Adipocyte (in vitro differentiated cells): ENCODE measurements around the gene TRPV2.
A peak's percentile ranks its signal among the peaks of the same experiment; 100 is the strongest.

ENCODE experiments used
- DNase-seq: peaks from one replicate; pipeline ENCODE4 v3.0.0-alpha.2; 2015; ENCODE audit warnings: low read depth
- H3K27me3 ChIP-seq: replicated peaks from 2 replicates; pipeline ENCODE4 v1.7.0; 2013; ENCODE audit warnings: mild to moderate bottlenecking, low read length, moderate library complexity; ENCODE audit not compliant: control insufficient read depth, insufficient read depth
- H3K36me3 ChIP-seq: 2 replicates; pipeline ENCODE4 v1.7.0; 2013; ENCODE audit warnings: low read length, mild to moderate bottlenecking, moderate library complexity; ENCODE audit not compliant: control insufficient read depth, insufficient read depth, severe bottlenecking
- H3K4me1 ChIP-seq: 2 replicates; pipeline ENCODE4 v1.7.0; 2013; ENCODE audit warnings: mild to moderate bottlenecking, low read length, moderate library complexity; ENCODE audit not compliant: control insufficient read depth, insufficient read depth
- H3K4me3 ChIP-seq: 2 replicates; pipeline ENCODE4 v1.7.0; 2013; ENCODE audit warnings: mild to moderate bottlenecking, low read length, moderate library complexity
- H3K9ac ChIP-seq: 2 replicates; pipeline ENCODE4 v1.7.0; 2013; ENCODE audit warnings: mild to moderate bottlenecking, low read length, moderate library complexity
- H3K9me3 ChIP-seq: 2 replicates; pipeline ENCODE4 v1.7.0; 2013; ENCODE audit warnings: mild to moderate bottlenecking, low read length, moderate library complexity; ENCODE audit not compliant: control insufficient read depth

The TRPV2 gene

GRCh38 chr17:16427020-16427419 lies 11.6 kb downstream of the TRPV2 start:
- no peak overlapping the region for H3K4me3 ChIP-seq
- H3K9ac ChIP-seq = no peak overlapping the region
- no peaks in the 10 kb centered on the region for H3K9me3 ChIP-seq
- no peaks in the 10 kb centered on the region for H3K4me1 ChIP-seq
- DNase-seq = no peak
- H3K27me3 ChIP-seq = no peaks in the 10 kb centered on the region
- H3K36me3 ChIP-seq = peaks cover 16% of the 10 kb centered on the region

GRCh38 chr17:16428098-16428882 lies 12.9 kb downstream of the TRPV2 start:
- peaks cover 16% of the 10 kb centered on the region for H3K36me3 ChIP-seq
- peak; percentile 27 for DNase-seq
- H3K9ac ChIP-seq = no peak overlapping the region
- no peak overlapping the region for H3K4me3 ChIP-seq
- H3K4me1 ChIP-seq = no peaks in the 10 kb centered on the region
- H3K9me3 ChIP-seq = no peaks in the 10 kb centered on the region
- H3K27me3 ChIP-seq = no peaks in the 10 kb centered on the region

GRCh38 chr17:16429083-16429482 lies 13.7 kb downstream of the TRPV2 start:
- Histone ChIP-seq H3K9ac (no peak overlapping the region), H3K36me3 (peaks cover 11% of the 10 kb centered on the region), H3K27me3 (no peaks in the 10 kb centered on the region), H3K4me3 (no peak overlapping the region), H3K4me1 (no peaks in the 10 kb centered on the region), H3K9me3 (no peaks in the 10 kb centered on the region)
- no peak for DNase-seq

- no peaks in the 10 kb centered on the region for H3K9me3 ChIP-seq
- no peaks in the 10 kb centered on the region for H3K27me3 ChIP-seq
- no peak overlapping the region for H3K9ac ChIP-seq
- DNase-seq = no peak
- no peak overlapping the region for H3K4me3 ChIP-seq
- H3K4me1 ChIP-seq = no peaks in the 10 kb centered on the region
- H3K36me3 ChIP-seq = peaks cover 11% of the 10 kb centered on the region
Measured at GRCh38 chr17:16430650-16431049, 15.3 kb downstream of the TRPV2 start.

- H3K9ac ChIP-seq = no peak overlapping the region
- H3K36me3 ChIP-seq = peaks cover 5% of the 10 kb centered on the region
- no peaks in the 10 kb centered on the region for H3K4me1 ChIP-seq
- H3K27me3 ChIP-seq = no peaks in the 10 kb centered on the region
- no peak for DNase-seq
- H3K4me3 ChIP-seq = no peak overlapping the region
- H3K9me3 ChIP-seq = no peaks in the 10 kb centered on the region
Measured at GRCh38 chr17:16432017-16432416, 16.6 kb downstream of the TRPV2 start.

- DNase-seq = no peak
- Histone ChIP-seq H3K27me3 (no peaks in the 10 kb centered on the region), H3K4me1 (peaks cover 6% of the 10 kb centered on the region), H3K9ac (no peak overlapping the region), H3K36me3 (peaks cover 5% of the 10 kb centered on the region), H3K4me3 (no peak overlapping the region), H3K9me3 (no peaks in the 10 kb centered on the region)
Measured at GRCh38 chr17:16433514-16433913, 18.1 kb downstream of the TRPV2 start.

- no peak overlapping the region for H3K9ac ChIP-seq
- DNase-seq = no peak
- H3K9me3 ChIP-seq = no peaks in the 10 kb centered on the region
- no peaks in the 10 kb centered on the region for H3K36me3 ChIP-seq
- peaks cover 6% of the 10 kb centered on the region for H3K4me1 ChIP-seq
- H3K4me3 ChIP-seq = no peak overlapping the region
- H3K27me3 ChIP-seq = no peaks in the 10 kb centered on the region
Measured at GRCh38 chr17:16434662-16435061, 19.3 kb downstream of the TRPV2 start.

GRCh38 chr17:16435925-16436886 lies 20.8 kb downstream of the TRPV2 start:
- no peaks in the 10 kb centered on the region for H3K9me3 ChIP-seq
- no peak for DNase-seq
- H3K4me3 ChIP-seq = no peak overlapping the region
- H3K9ac ChIP-seq = no peak overlapping the region
- peaks cover 20% of the 10 kb centered on the region for H3K4me1 ChIP-seq
- no peaks in the 10 kb centered on the region for H3K27me3 ChIP-seq
- H3K36me3 ChIP-seq = peaks cover 13% of the 10 kb centered on the region

- Histone ChIP-seq H3K4me1 (peaks cover 29% of the 10 kb centered on the region), H3K4me3 (no peak overlapping the region), H3K9me3 (no peaks in the 10 kb centered on the region), H3K27me3 (no peaks in the 10 kb centered on the region), H3K36me3 (peaks cover 22% of the 10 kb centered on the region), H3K9ac (no peak overlapping the region)
- no peak for DNase-seq
Measured at GRCh38 chr17:16437083-16437482, 21.7 kb downstream of the TRPV2 start.

- DNase-seq = no peak
- H3K4me3 ChIP-seq = peak overlapping the region; percentile 94
- peaks cover 33% of the 10 kb centered on the region for H3K36me3 ChIP-seq
- peak overlapping the region; percentile 83 for H3K9ac ChIP-seq
- H3K27me3 ChIP-seq = no peaks in the 10 kb centered on the region
- H3K9me3 ChIP-seq = no peaks in the 10 kb centered on the region
- H3K4me1 ChIP-seq = peaks cover 40% of the 10 kb centered on the region
Measured at GRCh38 chr17:16438173-16438556, 22.8 kb downstream of the TRPV2 start.

GRCh38 chr17:16438557-16439302 lies 23.4 kb downstream of the TRPV2 start:
- DNase-seq = peak; percentile 99
- Histone ChIP-seq H3K4me1 (peaks cover 46% of the 10 kb centered on the region), H3K27me3 (no peaks in the 10 kb centered on the region), H3K9ac (peak overlapping the region; percentile 99), H3K4me3 (peak overlapping the region; percentile 94), H3K9me3 (no peaks in the 10 kb centered on the region), H3K36me3 (peaks cover 39% of the 10 kb centered on the region)
